ENCODE results near the gene MMRN1.

Gene MMRN1

GRCh38 chr4:89914609-89915550 is 20.2 kb downstream of the MMRN1 start:
- no peak for DNase-seq

- DNase-seq = no peak
Measured at GRCh38 chr4:89915937-89916336, 21.3 kb downstream of the MMRN1 start.

- no peak for DNase-seq
Measured at GRCh38 chr4:89922848-89923416, 28.3 kb downstream of the MMRN1 start.

GRCh38 chr4:89928838-89929237 is 34.2 kb downstream of the MMRN1 start:
- DNase-seq = no peak

GRCh38 chr4:89929425-89930159 is 34.9 kb downstream of the MMRN1 start:
- DNase-seq = no peak

- no peak for DNase-seq
Measured at GRCh38 chr4:89939546-89939945, 44.9 kb downstream of the MMRN1 start.

- no peak for DNase-seq
Measured at GRCh38 chr4:89939994-89940393, 45.3 kb downstream of the MMRN1 start.

GRCh38 chr4:89942811-89943210 is 48.2 kb downstream of the MMRN1 start:
- no peak for DNase-seq

- DNase-seq = no peak
Measured at GRCh38 chr4:89949782-89950387, 55.2 kb downstream of the MMRN1 start.

GRCh38 chr4:89952458-89952857 is 57.8 kb downstream of the MMRN1 start:
- DNase-seq = no peak

- no peak for DNase-seq
Measured at GRCh38 chr4:89954906-89955695, 60.4 kb downstream of the MMRN1 start.

- no peak for DNase-seq
Measured at GRCh38 chr4:89957046-89957926, 62.6 kb downstream of the MMRN1 start.

GRCh38 chr4:89981789-89982334 is 87.2 kb downstream of the MMRN1 start:
- no peak for DNase-seq

GRCh38 chr4:89988268-89988667 is 93.6 kb downstream of the MMRN1 start:
- DNase-seq = no peak

GRCh38 chr4:89992744-89993143 is 98.1 kb downstream of the MMRN1 start:
- DNase-seq = no peak

- no peak for DNase-seq
Measured at GRCh38 chr4:89994176-89994873, 99.7 kb downstream of the MMRN1 start.

- DNase-seq = no peak
Measured at GRCh38 chr4:89995006-89995405, 100.4 kb downstream of the MMRN1 start.

GRCh38 chr4:89995814-89996213 is 101.2 kb downstream of the MMRN1 start:
- DNase-seq = no peak

- no peak for DNase-seq
Measured at GRCh38 chr4:89997171-89997704, 102.6 kb downstream of the MMRN1 start.

- no peak for DNase-seq
Measured at GRCh38 chr4:89998469-89999011, 103.9 kb downstream of the MMRN1 start.
